Chondrocyte (in vitro differentiated cells): Measurements from ENCODE around the gene SH3RF2. TPM values are rescaled to one million over a fixed set of nuclear protein-coding genes. Genes with fewer than 3 reads are reported as not detected.
"Not testable (repeated sequence)": the region's sequence is repeated elsewhere in the genome, so short reads cannot be mapped to it uniquely, and the experiment has no call there.

Experiments used
- DNase-seq: peaks from one replicate; pipeline ENCODE4 v3.0.0; 2021; ENCODE audit warnings: mixed read lengths, low spot score
- H3K27ac Mint-ChIP-seq: one replicate; pipeline ENCODE4 v1.8.0; 2021; ENCODE audit warnings: mild to moderate bottlenecking, moderate library complexity, mixed read lengths; ENCODE audit not compliant: unreplicated experiment
- H3K27me3 Mint-ChIP-seq: 2 replicates; pipeline ENCODE4 v1.8.0; 2021; ENCODE audit warnings: low read depth, mixed read lengths
- H3K36me3 Mint-ChIP-seq: 2 replicates; pipeline ENCODE4 v1.8.0; 2021; ENCODE audit warnings: low read depth, mixed read lengths
- H3K4me1 Mint-ChIP-seq: 2 replicates; pipeline ENCODE4 v1.8.0; 2021; ENCODE audit warnings: low read depth, mild to moderate bottlenecking, mixed read lengths
- H3K4me3 Mint-ChIP-seq: one replicate; pipeline ENCODE4 v1.8.0; 2021; ENCODE audit warnings: mild to moderate bottlenecking, moderate library complexity, mixed read lengths; ENCODE audit not compliant: unreplicated experiment
- H3K9me3 Mint-ChIP-seq: 2 replicates; pipeline ENCODE4 v1.8.0; 2021; ENCODE audit warnings: low read depth, mixed read lengths
- long read RNA-seq: library from polyadenylated mRNA; stranded (forward); transcript quantifications from one replicate; pipeline ENCODE4 v2.0.0, GENCODE V29; 2021
- total RNA-seq: library from RNA; stranded (reverse); gene quantifications from 3 replicates; pipeline ENCODE4 v1.2.1, GENCODE V29; 2021
- TF ChIP-seq, protein P1 (sequence below): fragments of 200-600 bp; sonication (generic); IDR thresholded peaks from 2 replicates; pipeline ENCODE4 v1.5.0; 2021; ENCODE audit warnings: antibody characterized with exemption, mild to moderate bottlenecking, moderate library complexity

Gene SH3RF2, protein sequence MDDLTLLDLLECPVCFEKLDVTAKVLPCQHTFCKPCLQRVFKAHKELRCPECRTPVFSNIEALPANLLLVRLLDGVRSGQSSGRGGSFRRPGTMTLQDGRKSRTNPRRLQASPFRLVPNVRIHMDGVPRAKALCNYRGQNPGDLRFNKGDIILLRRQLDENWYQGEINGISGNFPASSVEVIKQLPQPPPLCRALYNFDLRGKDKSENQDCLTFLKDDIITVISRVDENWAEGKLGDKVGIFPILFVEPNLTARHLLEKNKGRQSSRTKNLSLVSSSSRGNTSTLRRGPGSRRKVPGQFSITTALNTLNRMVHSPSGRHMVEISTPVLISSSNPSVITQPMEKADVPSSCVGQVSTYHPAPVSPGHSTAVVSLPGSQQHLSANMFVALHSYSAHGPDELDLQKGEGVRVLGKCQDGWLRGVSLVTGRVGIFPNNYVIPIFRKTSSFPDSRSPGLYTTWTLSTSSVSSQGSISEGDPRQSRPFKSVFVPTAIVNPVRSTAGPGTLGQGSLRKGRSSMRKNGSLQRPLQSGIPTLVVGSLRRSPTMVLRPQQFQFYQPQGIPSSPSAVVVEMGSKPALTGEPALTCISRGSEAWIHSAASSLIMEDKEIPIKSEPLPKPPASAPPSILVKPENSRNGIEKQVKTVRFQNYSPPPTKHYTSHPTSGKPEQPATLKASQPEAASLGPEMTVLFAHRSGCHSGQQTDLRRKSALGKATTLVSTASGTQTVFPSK
- 0.33 to 0.42 TPM (median 0.39 TPM) in 3 replicates for total RNA-seq
- long read RNA-seq, partial matches to known transcripts = 1 of 1 reads
- long read RNA-seq, other reads (novel, unspliced or antisense) = 0 of 1 reads

GRCh38 chr5:145936401-145937131 lies at the start of gene SH3RF2:
Gene SH3RF2 (plus strand): TSS chr5:145936578. CDS start chr5:145937929, 1,351 bp downstream.
- TF ChIP-seq, protein P1, sequence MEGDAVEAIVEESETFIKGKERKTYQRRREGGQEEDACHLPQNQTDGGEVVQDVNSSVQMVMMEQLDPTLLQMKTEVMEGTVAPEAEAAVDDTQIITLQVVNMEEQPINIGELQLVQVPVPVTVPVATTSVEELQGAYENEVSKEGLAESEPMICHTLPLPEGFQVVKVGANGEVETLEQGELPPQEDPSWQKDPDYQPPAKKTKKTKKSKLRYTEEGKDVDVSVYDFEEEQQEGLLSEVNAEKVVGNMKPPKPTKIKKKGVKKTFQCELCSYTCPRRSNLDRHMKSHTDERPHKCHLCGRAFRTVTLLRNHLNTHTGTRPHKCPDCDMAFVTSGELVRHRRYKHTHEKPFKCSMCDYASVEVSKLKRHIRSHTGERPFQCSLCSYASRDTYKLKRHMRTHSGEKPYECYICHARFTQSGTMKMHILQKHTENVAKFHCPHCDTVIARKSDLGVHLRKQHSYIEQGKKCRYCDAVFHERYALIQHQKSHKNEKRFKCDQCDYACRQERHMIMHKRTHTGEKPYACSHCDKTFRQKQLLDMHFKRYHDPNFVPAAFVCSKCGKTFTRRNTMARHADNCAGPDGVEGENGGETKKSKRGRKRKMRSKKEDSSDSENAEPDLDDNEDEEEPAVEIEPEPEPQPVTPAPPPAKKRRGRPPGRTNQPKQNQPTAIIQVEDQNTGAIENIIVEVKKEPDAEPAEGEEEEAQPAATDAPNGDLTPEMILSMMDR = no peak
- Mint-ChIP-seq H3K36me3 (no peaks in the 10 kb centered on the region), H3K27me3 (no peaks in the 10 kb centered on the region), H3K9me3 (no peaks in the 10 kb centered on the region), H3K4me1 (peaks cover 35% of the 10 kb centered on the region), H3K27ac (peak within 1 kb of the TSS; percentile 60), H3K4me3 (peak within 1 kb of the TSS; percentile 75)
- peak; percentile 92 for DNase-seq

DNA sequence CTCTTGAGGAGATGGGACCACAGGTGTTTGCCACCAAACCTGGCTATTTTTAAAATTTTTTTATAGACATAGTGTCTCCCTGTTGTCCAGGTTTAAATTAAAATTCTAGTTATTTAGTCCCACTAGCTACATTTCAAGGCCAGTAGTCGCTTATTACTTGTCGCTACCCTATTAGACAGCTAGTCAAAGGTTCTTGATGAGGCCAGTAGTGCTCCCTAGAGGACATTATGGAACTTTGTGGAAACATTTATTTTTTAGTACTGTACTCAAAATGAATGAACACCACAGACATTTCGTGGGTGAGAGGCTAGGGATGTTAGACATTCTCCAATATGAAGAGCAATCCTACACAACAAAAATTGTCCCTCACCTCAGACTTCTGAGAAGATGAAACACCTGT lies 49.2 kb upstream of the SH3RF2 start:
- no peak overlapping the region for H3K4me3 Mint-ChIP-seq
- H3K9me3 Mint-ChIP-seq = peaks cover 16% of the 10 kb centered on the region
- peaks cover 4% of the 10 kb centered on the region for H3K36me3 Mint-ChIP-seq
- no peaks in the 10 kb centered on the region for H3K4me1 Mint-ChIP-seq
- no peak overlapping the region for H3K27ac Mint-ChIP-seq
- no peak for DNase-seq
- no peaks in the 10 kb centered on the region for H3K27me3 Mint-ChIP-seq
- TF ChIP-seq, protein P1 = no peak

DNA sequence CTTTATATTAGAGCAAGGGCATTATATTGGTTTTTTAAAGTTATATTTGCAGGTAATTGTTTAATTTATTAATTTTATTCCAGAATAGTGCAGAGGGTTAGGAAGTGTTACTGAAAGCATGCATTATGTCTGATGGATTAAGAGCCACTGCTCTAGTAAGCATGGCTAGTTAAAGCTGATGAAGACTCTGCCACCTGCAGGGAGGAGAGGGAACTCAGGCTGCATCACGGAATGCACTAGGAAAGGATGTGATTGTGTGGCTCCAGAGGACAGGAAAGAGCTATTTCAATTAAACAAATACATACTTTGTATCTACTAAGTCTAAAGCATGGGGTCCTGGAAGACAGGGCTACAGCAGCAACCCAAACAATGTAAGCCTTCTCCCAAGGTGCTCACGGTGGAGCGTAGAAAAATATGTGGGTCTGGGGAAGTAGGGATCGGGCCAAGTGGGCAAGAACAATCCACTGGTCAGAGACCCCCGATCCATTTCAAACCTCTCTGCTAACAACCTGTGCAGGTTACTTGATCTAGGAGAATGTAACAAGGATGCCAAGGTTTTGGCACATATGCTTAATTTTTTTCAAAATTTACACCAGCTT lies 48.3 kb upstream of the SH3RF2 start:
- no peaks in the 10 kb centered on the region for H3K4me1 Mint-ChIP-seq
- TF ChIP-seq, protein P1 = peak; percentile 81
- peaks cover 4% of the 10 kb centered on the region for H3K36me3 Mint-ChIP-seq
- H3K27me3 Mint-ChIP-seq = no peaks in the 10 kb centered on the region
- H3K9me3 Mint-ChIP-seq = peaks cover 14% of the 10 kb centered on the region
- no peak overlapping the region for H3K27ac Mint-ChIP-seq
- DNase-seq = no peak
- H3K4me3 Mint-ChIP-seq = no peak overlapping the region

GRCh38 chr5:145889611-145890010 lies 46.8 kb upstream of the SH3RF2 start:
- H3K36me3 Mint-ChIP-seq = peaks cover 6% of the 10 kb centered on the region
- no peak overlapping the region for H3K4me3 Mint-ChIP-seq
- TF ChIP-seq, protein P1 = no peak
- H3K27me3 Mint-ChIP-seq = no peaks in the 10 kb centered on the region
- no peaks in the 10 kb centered on the region for H3K4me1 Mint-ChIP-seq
- H3K27ac Mint-ChIP-seq = no peak overlapping the region
- peaks cover 14% of the 10 kb centered on the region for H3K9me3 Mint-ChIP-seq
- DNase-seq = no peak

- H3K27me3 Mint-ChIP-seq, DNase-seq, H3K4me3 Mint-ChIP-seq, H3K27ac Mint-ChIP-seq, H3K4me1 Mint-ChIP-seq, H3K36me3 Mint-ChIP-seq: not testable (repeated sequence)
- H3K9me3 Mint-ChIP-seq = peaks cover 20% of the 10 kb centered on the region
These were observed 45.0 kb upstream of the SH3RF2 start for GRCh38 chr5:145891378-145891777.
